Stimulated activated CD4-positive, alpha-beta T cell treated with anti-CD3 and anti-CD28 coated beads, Interleukin-1b, Interleukin-23, amount 100 ng/mL, for 4 hours (primary cell): Measurements from ENCODE around the gene CDH4.
"Not testable (repeated sequence)": the region's sequence is repeated elsewhere in the genome, so short reads cannot be mapped to it uniquely, and the experiment has no call there.

Experiments
- DNase-seq, 2 donors: peaks; one replicate each; pipeline ENCODE4 v3.0.0-alpha.2; 2020; ENCODE audit warnings: low read depth in 2 of 2

CDH4 gene

GRCh38 chr20:61937963-61938838 is 686.1 kb downstream of the CDH4 start:
- no peak for DNase-seq

- DNase-seq, result no peak
These were observed 687.0 kb downstream of the CDH4 start for GRCh38 chr20:61938839-61939690.

- no peak for DNase-seq
These were observed 687.8 kb downstream of the CDH4 start for GRCh38 chr20:61939691-61940360.

GRCh38 chr20:61940491-61940890 is 688.4 kb downstream of the CDH4 start:
- no peak for DNase-seq

- DNase-seq, result no peak
These were observed 689.1 kb downstream of the CDH4 start for GRCh38 chr20:61940976-61941720.

- DNase-seq, result no peak
These were observed 689.8 kb downstream of the CDH4 start for GRCh38 chr20:61941721-61942405.

GRCh38 chr20:61942526-61942925 is 690.5 kb downstream of the CDH4 start:
- no peak for DNase-seq

- DNase-seq, result not testable (repeated sequence)
These were observed 692.9 kb downstream of the CDH4 start for GRCh38 chr20:61944967-61945366.

- not testable (repeated sequence) for DNase-seq
These were observed 693.4 kb downstream of the CDH4 start for GRCh38 chr20:61945495-61945894.

- not testable (repeated sequence) for DNase-seq
These were observed 696.0 kb downstream of the CDH4 start for GRCh38 chr20:61948056-61948455.

- no peak for DNase-seq
These were observed 696.7 kb downstream of the CDH4 start for GRCh38 chr20:61948586-61949362.

- no peak for DNase-seq
These were observed 697.3 kb downstream of the CDH4 start for GRCh38 chr20:61949363-61949713.

- no peak for DNase-seq
These were observed 697.9 kb downstream of the CDH4 start for GRCh38 chr20:61949714-61950640.

- no peak for DNase-seq
These were observed 698.6 kb downstream of the CDH4 start for GRCh38 chr20:61950641-61951071.

GRCh38 chr20:61951695-61952533 is 699.9 kb downstream of the CDH4 start:
- DNase-seq, result no peak

- no peak for DNase-seq
These were observed 701.3 kb downstream of the CDH4 start for GRCh38 chr20:61953037-61954021.
